Activated CD4-positive, alpha-beta T cell treated with anti-CD3 and anti-CD28 coated beads, Interleukin-2, amount 10 ng/mL, durations not matched to agents 24 days and 14 days (primary cell): Measurements from ENCODE around the gene ODAPH. TPM values are rescaled to one million over a fixed set of nuclear protein-coding genes. Genes with fewer than 3 reads are reported as not detected.
"Not testable (repeated sequence)": the region's sequence is repeated elsewhere in the genome, so short reads cannot be mapped to it uniquely, and the experiment has no call there.

Experiments used
- DNase-seq: peaks from one replicate; pipeline ENCODE4 v3.0.0; 2022
- H3K27ac Mint-ChIP-seq: one replicate; pipeline ENCODE4 v1.8.0; 2022; ENCODE audit warnings: mild to moderate bottlenecking, mixed read lengths
- H3K27me3 Mint-ChIP-seq: one replicate; pipeline ENCODE4 v1.8.0; 2022; ENCODE audit warnings: mixed read lengths
- H3K36me3 Mint-ChIP-seq: one replicate; pipeline ENCODE4 v1.8.0; 2022; ENCODE audit warnings: low read depth, mild to moderate bottlenecking, mixed read lengths
- H3K4me1 Mint-ChIP-seq: one replicate; pipeline ENCODE4 v1.8.0; 2021; ENCODE audit warnings: mixed read lengths
- H3K4me3 Mint-ChIP-seq: one replicate; pipeline ENCODE4 v1.8.0; 2022; ENCODE audit warnings: mild to moderate bottlenecking, moderate library complexity, mixed read lengths
- H3K9me3 Mint-ChIP-seq: one replicate; pipeline ENCODE4 v1.8.0; 2021; ENCODE audit warnings: mixed read lengths
- intact Hi-C: fragments of 100-400 bp; cut with micrococcal nuclease; formaldehyde crosslinking; loops from one replicate; pipeline ENCODE4 v1.15.1; 2023
- total RNA-seq: library from RNA; stranded (reverse); gene quantifications from 2 replicates; pipeline ENCODE4 v1.2.3, GENCODE V29; 2022

ODAPH gene, protein sequence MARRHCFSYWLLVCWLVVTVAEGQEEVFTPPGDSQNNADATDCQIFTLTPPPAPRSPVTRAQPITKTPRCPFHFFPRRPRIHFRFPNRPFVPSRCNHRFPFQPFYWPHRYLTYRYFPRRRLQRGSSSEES
- total RNA-seq = 0.43 and 0.47 TPM in 2 replicates

DNA sequence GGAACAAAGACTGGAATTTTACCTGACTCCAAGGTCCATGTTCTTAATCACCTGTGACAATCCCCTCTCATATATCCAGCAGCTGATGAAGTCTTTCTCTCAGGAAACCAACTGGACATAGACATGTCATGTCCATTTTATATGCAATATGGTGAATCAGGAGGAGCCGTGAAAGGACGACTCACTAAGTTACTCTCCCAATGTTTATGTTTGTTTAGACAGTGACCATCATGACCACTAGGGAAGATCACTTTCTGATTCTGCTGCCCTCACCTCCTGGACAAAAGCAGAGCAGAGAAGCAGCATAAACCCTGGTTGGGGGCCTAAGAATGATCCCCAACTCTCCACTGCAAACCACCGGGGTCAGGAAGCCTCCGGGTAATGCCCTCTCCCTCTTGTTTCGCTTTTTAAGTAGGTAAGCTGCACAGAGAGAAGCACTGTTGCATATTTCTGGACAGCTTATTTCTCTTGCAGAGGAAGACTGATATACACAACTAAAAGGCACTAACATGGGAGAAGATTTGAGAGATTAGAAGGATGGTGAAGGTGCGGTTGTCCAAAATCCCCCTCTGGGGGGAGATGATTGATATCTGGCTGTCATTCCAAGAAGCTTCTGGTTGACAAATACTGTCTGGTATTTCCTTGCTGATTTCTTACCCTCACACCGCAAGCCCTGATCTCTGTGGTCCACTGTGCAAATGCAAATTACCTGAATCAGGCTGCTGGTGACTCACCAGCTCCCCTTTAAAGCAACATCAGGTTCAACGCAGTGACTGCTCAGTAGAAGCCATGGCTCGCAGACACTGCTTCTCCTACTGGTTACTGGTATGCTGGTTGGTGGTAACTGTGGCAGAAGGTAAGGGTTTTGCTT lies at the start of gene ODAPH:
Gene ODAPH (plus strand): TSS at position 773 of the 871 bp plus-strand sequence. CDS start 17 bp downstream, at position 790.
- Mint-ChIP-seq H3K36me3 (no peaks in the 10 kb centered on the region), H3K4me1 (no peaks in the 10 kb centered on the region), H3K4me3 (no peak within 1 kb of the TSS), H3K27ac (no peak within 1 kb of the TSS), H3K9me3 (no peaks in the 10 kb centered on the region), H3K27me3 (peaks cover 18% of the 10 kb centered on the region)
- intact Hi-C loops = no loop called here
- DNase-seq = peak; percentile 69

DNA sequence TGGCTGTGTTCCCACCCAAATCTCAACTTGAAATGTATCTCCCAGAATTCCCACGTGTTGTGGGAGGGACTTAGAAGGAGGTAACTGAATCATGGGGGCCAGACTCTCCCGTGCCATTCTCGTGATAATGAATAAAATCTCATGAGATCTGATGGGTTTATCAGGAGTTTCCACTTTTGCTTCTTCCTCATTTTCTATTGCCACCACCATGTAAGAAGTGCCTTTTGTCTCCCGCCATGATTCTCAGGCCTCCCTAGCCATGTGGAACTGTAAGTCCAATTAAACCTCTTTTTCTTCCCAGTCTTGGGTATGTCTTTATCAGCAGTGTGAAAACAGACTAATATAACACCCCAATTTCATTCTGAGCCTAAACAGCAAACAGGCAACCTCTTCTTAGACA lies 46.3 kb upstream of the ODAPH start:
- H3K27me3 Mint-ChIP-seq, DNase-seq, H3K4me3 Mint-ChIP-seq, intact Hi-C loops, H3K9me3 Mint-ChIP-seq, H3K27ac Mint-ChIP-seq: not testable (repeated sequence)
- H3K36me3 Mint-ChIP-seq = peaks cover 39% of the 10 kb centered on the region
- peaks cover 27% of the 10 kb centered on the region for H3K4me1 Mint-ChIP-seq

DNA sequence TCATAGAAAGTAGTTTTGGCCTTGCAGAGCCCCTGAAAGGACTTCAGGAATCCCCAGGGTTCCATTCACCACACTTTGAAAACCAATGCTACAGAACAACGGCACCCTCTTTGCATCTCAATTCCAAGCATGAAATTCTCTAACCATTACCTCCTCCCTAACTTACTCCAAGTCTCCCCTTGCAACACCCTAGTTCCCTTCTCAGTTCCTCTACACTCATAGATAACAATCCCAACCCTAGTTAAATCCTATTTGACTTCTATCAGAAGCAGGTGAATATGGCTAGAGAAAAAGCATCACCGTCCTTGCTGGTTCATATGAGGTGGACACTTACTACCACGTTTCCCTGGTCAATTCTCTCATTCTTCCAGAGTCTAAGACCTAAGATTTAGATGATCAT lies 44.0 kb upstream of the ODAPH start:
- Mint-ChIP-seq H3K4me3 (no peak overlapping the region), H3K27ac (no peak overlapping the region), H3K36me3 (peaks cover 26% of the 10 kb centered on the region), H3K4me1 (peaks cover 31% of the 10 kb centered on the region), H3K9me3 (no peaks in the 10 kb centered on the region), H3K27me3 (no peaks in the 10 kb centered on the region)
- DNase-seq = no peak
- intact Hi-C loops = loop anchor here (5.0 to 10.0 kb wide), 3 partner anchors 140 to 1565 kb away; partner anchors contain the start of genes CCNI and MTHFD2L

DNA sequence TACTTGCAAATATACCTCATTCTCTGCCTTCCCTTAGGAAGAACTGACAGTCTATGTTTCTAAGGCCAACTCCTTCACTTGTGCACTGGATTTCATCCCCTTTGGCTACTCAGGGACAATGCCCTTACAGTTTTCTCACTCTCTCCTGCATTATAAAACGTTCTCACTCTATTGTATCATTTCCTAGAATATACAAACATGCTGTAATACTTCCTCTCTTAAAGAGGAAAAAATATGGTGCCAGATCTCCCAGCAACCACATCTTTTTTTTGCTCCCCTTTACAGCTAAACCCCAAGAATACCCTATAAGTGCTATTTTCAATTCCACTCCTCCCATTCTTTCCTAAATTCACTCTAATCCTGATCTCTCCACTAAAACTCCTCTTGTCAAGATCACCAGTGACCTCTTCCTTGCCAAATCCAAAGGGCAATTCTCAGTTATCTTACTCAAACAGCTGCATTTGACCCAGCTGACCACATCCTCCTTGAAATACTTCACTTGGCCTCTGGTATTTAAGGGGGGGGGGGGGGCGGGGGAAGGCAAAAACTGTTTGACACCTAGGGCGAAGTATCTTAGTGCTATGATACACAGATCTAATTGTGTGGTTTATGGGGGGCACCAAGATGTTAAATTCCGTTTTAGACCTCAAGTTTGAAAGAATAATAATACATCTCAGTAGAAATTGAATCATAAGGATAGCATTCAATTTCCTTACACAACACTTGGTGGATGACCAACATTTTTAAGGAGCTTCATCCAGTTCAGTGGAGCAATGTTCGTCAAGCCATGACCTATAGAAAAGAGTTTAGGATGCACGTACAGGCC lies 43.3 kb upstream of the ODAPH start:
- peaks cover 33% of the 10 kb centered on the region for H3K4me1 Mint-ChIP-seq
- no peak for DNase-seq
- intact Hi-C loops = loop anchor here (5.0 to 10.0 kb wide), 3 partner anchors 140 to 1565 kb away; partner anchors contain the start of genes CCNI and MTHFD2L
- no peaks in the 10 kb centered on the region for H3K9me3 Mint-ChIP-seq
- peaks cover 24% of the 10 kb centered on the region for H3K36me3 Mint-ChIP-seq
- H3K4me3 Mint-ChIP-seq = no peak overlapping the region
- H3K27me3 Mint-ChIP-seq = no peaks in the 10 kb centered on the region
- peak overlapping the region; percentile 69 for H3K27ac Mint-ChIP-seq

DNA sequence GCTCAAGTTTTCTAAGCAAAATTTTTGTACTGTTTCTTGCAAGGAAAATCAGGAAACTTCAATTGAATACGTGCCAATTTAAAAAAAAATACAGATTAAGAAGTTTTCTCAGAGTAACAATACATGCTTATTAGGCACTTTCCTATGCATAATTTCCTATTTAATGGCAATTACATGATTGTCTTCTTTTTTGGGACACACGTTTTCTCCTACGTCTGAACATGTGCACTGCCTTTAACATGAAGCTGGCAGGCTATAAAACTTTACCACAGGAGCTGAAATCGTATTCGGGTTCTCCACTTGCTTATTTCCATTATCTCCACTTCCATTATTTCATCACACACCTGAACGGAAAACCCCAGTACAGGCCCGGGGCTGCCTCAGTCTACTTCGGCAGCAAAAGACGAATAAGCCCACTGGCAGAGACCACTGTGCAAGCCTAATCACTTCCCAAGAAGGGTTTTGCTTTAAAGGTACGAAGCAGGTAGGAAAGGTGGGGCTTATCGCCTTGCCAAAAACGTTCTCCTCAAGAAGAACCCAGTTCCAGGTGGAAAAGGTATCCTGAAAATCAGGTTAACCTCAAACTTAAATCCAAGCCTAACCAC lies 42.2 kb upstream of the ODAPH start:
- no peaks in the 10 kb centered on the region for H3K9me3 Mint-ChIP-seq
- H3K36me3 Mint-ChIP-seq = peaks cover 28% of the 10 kb centered on the region
- H3K4me1 Mint-ChIP-seq = peaks cover 33% of the 10 kb centered on the region
- peak overlapping the region; percentile 99 for H3K27ac Mint-ChIP-seq
- no peak overlapping the region for H3K4me3 Mint-ChIP-seq
- intact Hi-C loops = loop anchor here (1.0 to 10.0 kb wide), 6 partner anchors 139 to 1564 kb away; partner anchors contain the start of genes CCNI, G3BP2, MTHFD2L and NUP54
- no peak for DNase-seq
- no peaks in the 10 kb centered on the region for H3K27me3 Mint-ChIP-seq

DNA sequence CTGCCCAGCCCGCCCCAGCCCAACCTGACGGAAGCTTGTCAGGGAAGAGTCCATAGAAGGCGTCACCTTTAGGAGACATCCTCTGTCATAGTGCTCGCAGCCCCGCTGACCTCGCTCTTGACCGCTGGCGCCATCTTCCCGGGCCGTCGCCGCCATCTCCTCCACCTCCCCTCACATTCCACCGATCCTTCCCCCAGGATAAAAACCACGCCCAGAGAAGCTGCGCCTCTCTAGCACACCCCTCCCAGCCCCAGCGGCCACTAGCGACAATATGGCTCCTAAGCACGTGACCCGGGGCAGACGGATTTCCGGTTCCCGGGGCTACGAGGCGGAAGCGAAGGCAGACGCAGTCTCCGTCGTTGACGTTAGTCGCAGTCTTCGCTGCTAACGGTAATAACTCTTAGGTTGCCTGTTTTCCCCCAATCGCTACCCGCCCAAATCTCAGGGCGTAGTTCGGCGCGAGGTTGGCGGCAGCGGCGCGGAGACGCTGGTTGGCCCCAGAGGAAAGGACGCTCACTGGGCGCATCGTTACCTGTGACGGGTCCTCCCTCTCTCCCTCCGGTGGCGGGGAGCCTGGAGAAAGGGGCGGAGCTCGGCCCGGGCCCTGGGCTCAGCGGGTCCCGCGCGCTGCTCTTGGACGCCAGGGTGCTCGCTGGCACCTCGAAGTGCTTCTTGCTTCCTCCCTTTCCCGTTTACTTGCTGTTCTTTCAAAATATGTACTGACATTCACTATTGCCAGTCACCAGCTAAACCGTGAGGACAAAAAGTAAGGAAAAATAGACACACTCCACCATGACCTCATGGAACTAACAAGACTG lies 41.5 kb upstream of the ODAPH start, which contains the start of the genes RCHY1 and THAP6:
Gene RCHY1 (minus strand): TSS at position 273 of the 818 bp plus-strand sequence. CDS start 117 bp downstream, at position 156.
Gene THAP6 (plus strand): TSS at position 343 of the 818 bp plus-strand sequence. CDS start 980 bp downstream, outside the sequence.
- peak; percentile 98 for DNase-seq
- peaks cover 32% of the 10 kb centered on the region for H3K36me3 Mint-ChIP-seq
- intact Hi-C loops = loop anchor here (1.0 to 10.0 kb wide), 6 partner anchors 138 to 1563 kb away; partner anchors contain the start of genes CCNI, G3BP2, MTHFD2L and NUP54
- no peaks in the 10 kb centered on the region for H3K9me3 Mint-ChIP-seq
- H3K27me3 Mint-ChIP-seq = no peaks in the 10 kb centered on the region
- H3K4me3 Mint-ChIP-seq = no peak within 1 kb of the TSS
- peaks cover 29% of the 10 kb centered on the region for H3K4me1 Mint-ChIP-seq
- H3K27ac Mint-ChIP-seq = peak within 1 kb of the TSS; percentile 99

DNA sequence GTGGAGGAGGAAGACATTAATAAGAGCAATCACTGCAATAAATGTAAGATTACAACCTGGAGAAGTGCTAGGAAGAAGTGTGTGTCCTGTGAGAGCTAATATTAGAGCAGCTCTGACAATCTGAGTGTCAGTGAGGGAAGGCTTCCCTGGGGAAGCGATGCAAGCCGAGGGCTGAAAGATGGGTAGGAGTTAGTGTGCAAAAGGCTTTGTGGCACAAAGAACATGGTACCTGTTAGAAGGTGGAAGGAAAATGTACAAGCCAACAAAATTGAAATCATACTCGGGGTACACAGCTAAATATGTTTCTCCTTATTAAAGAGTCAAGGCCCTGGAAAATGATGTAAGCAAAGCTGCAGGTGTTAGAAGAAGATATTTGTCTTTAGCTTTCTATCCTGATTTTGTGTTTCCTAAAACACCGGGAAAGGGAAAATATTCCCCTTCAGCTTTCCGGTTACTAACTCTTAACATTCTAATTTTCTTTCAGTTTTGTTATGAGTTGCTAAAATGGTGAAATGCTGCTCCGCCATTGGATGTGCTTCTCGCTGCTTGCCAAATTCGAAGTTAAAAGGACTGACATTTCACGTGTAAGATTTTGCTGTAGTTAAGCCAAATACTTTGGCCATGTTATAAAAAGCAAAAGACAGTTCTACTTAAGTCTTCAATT lies 40.8 kb upstream of the ODAPH start:
- no peaks in the 10 kb centered on the region for H3K27me3 Mint-ChIP-seq
- H3K4me3 Mint-ChIP-seq = no peak overlapping the region
- H3K4me1 Mint-ChIP-seq = peaks cover 24% of the 10 kb centered on the region
- peaks cover 31% of the 10 kb centered on the region for H3K36me3 Mint-ChIP-seq
- no peaks in the 10 kb centered on the region for H3K9me3 Mint-ChIP-seq
- intact Hi-C loops = loop anchor here (1.0 to 10.0 kb wide), 6 partner anchors 137 to 1562 kb away; partner anchors contain the start of genes CCNI, G3BP2, MTHFD2L and NUP54
- H3K27ac Mint-ChIP-seq = peak overlapping the region; percentile 99
- peak; percentile 68 for DNase-seq

DNA sequence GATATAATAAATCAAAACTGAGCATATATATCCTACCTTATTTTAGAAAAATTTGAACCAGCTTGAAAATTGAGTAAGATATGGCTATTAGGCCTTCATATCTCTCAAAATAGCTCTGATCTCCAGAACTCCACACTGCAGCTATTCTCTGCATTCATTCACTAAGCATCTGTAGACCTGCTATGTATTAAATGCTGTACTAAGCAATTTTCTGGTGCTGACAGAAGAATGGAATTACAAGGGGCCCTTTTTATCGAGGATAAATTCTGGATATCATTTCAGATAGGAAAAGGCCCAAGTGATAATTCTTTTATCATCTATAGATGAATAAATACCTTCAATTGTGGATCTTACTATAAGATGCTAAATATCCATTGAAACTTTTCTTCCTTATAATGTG lies 39.7 kb upstream of the ODAPH start:
- intact Hi-C loops = loop anchor here (10.0 kb wide), 1 partner anchor 1361 kb away; the partner anchor contains the start of gene MTHFD2L
- no peaks in the 10 kb centered on the region for H3K27me3 Mint-ChIP-seq
- H3K27ac Mint-ChIP-seq = no peak overlapping the region
- H3K36me3 Mint-ChIP-seq = peaks cover 34% of the 10 kb centered on the region
- peaks cover 17% of the 10 kb centered on the region for H3K4me1 Mint-ChIP-seq
- H3K9me3 Mint-ChIP-seq = no peaks in the 10 kb centered on the region
- no peak for DNase-seq
- no peak overlapping the region for H3K4me3 Mint-ChIP-seq

DNA sequence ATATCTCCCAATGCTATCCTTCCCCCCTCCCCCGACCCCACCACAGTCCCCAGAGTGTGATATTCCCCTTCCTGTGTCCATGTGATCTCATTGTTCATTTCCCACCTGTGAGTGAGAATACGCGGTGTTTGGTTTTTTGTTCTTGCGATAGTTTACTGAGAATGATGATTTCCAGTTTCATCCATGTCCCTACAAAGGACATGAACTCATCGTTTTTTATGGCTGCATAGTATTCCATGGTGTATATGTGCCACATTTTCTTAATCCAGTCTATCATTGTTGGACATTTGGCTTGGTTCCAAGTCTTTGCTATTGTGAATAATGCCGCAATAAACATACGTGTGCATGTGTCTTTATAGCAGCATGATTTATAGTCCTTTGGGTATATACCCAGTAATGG lies 36.4 kb upstream of the ODAPH start:
- H3K27me3 Mint-ChIP-seq, H3K27ac Mint-ChIP-seq, H3K4me3 Mint-ChIP-seq, DNase-seq, H3K9me3 Mint-ChIP-seq: not testable (repeated sequence)
- H3K4me1 Mint-ChIP-seq = peaks cover 19% of the 10 kb centered on the region
- intact Hi-C loops = loop anchor here (10.0 kb wide), 1 partner anchor 1365 kb away; the partner anchor contains the start of gene MTHFD2L
- peaks cover 51% of the 10 kb centered on the region for H3K36me3 Mint-ChIP-seq

DNA sequence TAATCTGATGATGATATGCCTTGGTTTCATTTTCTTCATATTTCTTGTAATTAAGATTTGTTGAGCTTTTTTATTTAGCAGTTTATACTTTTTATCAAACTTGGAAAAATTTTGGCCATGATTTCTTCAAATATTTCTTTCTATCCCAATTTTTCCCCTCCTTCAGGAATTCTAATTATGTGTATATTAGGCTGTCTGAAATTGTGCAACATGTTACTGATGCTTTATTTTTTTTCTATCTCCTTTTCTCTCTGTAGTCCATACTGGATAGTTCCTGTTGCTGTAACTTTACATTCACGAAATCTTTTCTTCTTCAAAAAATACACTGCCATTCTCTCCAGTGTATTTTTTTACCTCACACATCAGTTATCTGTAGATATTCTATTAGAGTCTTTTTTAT lies 30.8 kb upstream of the ODAPH start:
- no peaks in the 10 kb centered on the region for H3K9me3 Mint-ChIP-seq
- intact Hi-C loops = no loop called here
- H3K4me3 Mint-ChIP-seq = no peak overlapping the region
- H3K36me3 Mint-ChIP-seq = peaks cover 52% of the 10 kb centered on the region
- H3K27me3 Mint-ChIP-seq = no peaks in the 10 kb centered on the region
- no peak overlapping the region for H3K27ac Mint-ChIP-seq
- no peak for DNase-seq
- peaks cover 7% of the 10 kb centered on the region for H3K4me1 Mint-ChIP-seq

DNA sequence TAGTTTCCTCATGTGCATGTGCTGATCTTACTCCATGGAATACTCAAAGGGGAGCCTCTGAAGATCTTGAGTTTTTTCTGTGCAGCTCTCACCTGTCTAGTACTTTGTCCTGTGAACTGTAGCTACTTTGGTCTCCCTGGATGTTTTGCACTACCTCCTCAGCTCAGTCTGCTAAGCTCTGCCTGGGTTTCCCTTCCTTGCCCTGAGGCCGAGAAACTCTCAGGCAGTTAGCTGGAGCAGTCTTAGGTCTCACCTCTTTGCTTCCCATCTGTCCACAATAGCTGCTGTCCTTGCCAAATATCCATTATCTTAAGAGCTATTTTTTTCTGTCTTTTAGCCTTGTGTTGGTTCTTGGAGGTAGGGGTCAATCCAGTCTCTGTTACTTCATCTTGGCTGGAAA lies 30.0 kb upstream of the ODAPH start:
- intact Hi-C loops = no loop called here
- no peak for DNase-seq
- Mint-ChIP-seq H3K4me3 (no peak overlapping the region), H3K9me3 (peaks cover 4% of the 10 kb centered on the region), H3K4me1 (peaks cover 6% of the 10 kb centered on the region), H3K27me3 (no peaks in the 10 kb centered on the region), H3K36me3 (peaks cover 51% of the 10 kb centered on the region), H3K27ac (no peak overlapping the region)

DNA sequence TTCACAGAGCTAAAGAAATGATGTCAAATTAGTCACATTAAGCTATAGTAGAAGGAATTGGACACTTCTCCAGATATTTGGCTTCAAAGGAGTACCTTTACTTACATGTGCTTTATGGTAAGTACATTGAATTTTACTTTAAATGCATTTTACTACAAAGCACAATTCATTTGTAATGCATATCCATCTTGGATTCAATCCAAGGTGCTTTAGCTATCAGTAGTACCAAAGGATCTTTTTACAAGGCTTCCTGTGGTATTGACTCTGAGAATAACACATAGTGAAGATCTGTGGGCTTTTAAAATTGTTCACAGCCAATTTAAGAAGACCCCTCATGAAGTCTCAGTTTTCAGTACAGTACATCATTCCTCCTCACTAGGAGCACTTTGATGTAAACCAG lies 28.4 kb upstream of the ODAPH start:
- intact Hi-C loops = no loop called here
- H3K27me3 Mint-ChIP-seq = no peaks in the 10 kb centered on the region
- H3K4me1 Mint-ChIP-seq = peaks cover 4% of the 10 kb centered on the region
- H3K4me3 Mint-ChIP-seq = no peak overlapping the region
- H3K36me3 Mint-ChIP-seq = peaks cover 60% of the 10 kb centered on the region
- peaks cover 9% of the 10 kb centered on the region for H3K9me3 Mint-ChIP-seq
- no peak overlapping the region for H3K27ac Mint-ChIP-seq
- DNase-seq = no peak
